HepG2 (cell line): ENCODE data around the gene ATP9B. TPM values are rescaled to one million over a fixed set of nuclear protein-coding genes. Genes with fewer than 3 reads are reported as not detected.

Experiments
- ATAC-seq: fragments of 200-7000 bp; cut with Tn5 transposase; 3 replicates; pipeline ENCODE4 v1.9.1; 2020; ENCODE audit warnings: mild to moderate bottlenecking, moderate library complexity
- BruUV-seq: library from RNA; stranded (reverse); fragments of 400-500 nt; replicated peaks from 2 replicates; lab custom pipeline; 2021; lab: Mats Ljungman, UMichigan
- CTCF ChIA-PET: fragments of 300-600 bp; formaldehyde crosslinking; extraction: SDS; loops from one replicate; lab custom pipeline; 2021; ENCODE audit warnings: low total read pairs, inconsistent platforms, low intra/inter-chr PET ratio; lab: Yijun Ruan, JAX
- POLR2A ChIA-PET: fragments of 350-600 bp; sonication (Branson Sonifier 250); formaldehyde crosslinking; loops from one replicate; lab custom pipeline; 2020; ENCODE audit warnings: antibody characterized with exemption, inconsistent platforms; lab: Yijun Ruan, JAX
- DNase-seq: peaks from one replicate; pipeline ENCODE4 v3.0.0-alpha.2; 2015; ENCODE audit warnings: low spot score
- FAIRE-seq: peaks from 3 replicates; lab custom pipeline; 2011; peaks lifted over from hg19 to GRCh38; lab: Jason Lieb, UNC
- H2AFZ ChIP-seq: one replicate; pipeline ENCODE4 v1.6.1; 2011; ENCODE audit warnings: low read length, inconsistent platforms
- H3K27ac ChIP-seq: fragments of 300-600 bp; 3 replicates; pipeline ENCODE4 v1.8.0; 2011; ENCODE audit warnings: mixed run types, mild to moderate bottlenecking, mixed read lengths, low read length, inconsistent platforms; ENCODE audit not compliant: insufficient read depth; ENCODE audit errors: extremely low read length
- H3K27me3 ChIP-seq, 2 experiments: fragments of 200-600 bp in 1 of 2; 2 replicates in 1 of 2; 3 replicates in 1 of 2; pipeline versions ENCODE4 v1.6.0 to v1.8.0; 2011; ENCODE audit warnings: low read length in 2 of 2, mild to moderate bottlenecking in 2 of 2, moderate library complexity in 2 of 2, inconsistent platforms in 1 of 2; ENCODE audit not compliant: insufficient read depth in 2 of 2, control insufficient read depth in 1 of 2
- H3K36me3 ChIP-seq, 2 experiments: fragments of 200-600 bp in 1 of 2; replicated peaks in 1 of 2; 2 replicates in 1 of 2; 3 replicates in 1 of 2; pipeline versions ENCODE4 v1.5.1 to v1.8.0; 2011; ENCODE audit warnings: low read length in 2 of 2, inconsistent platforms in 1 of 2; ENCODE audit not compliant: insufficient read depth in 2 of 2, control insufficient read depth in 1 of 2
- H3K4me1 ChIP-seq: 2 replicates; pipeline ENCODE4 v1.5.1; 2012; ENCODE audit warnings: low read length, inconsistent platforms; ENCODE audit not compliant: insufficient read depth
- H3K4me2 ChIP-seq: 2 replicates; pipeline ENCODE4 v1.6.0; 2011; ENCODE audit warnings: low read depth, low read length, inconsistent platforms
- H3K4me3 ChIP-seq, 3 experiments: fragments of 200-600 bp in 1 of 3; sonication (generic), shearing (Covaris generic) in 1 of 3; replicated peaks in 1 of 3; 2 replicates each; pipeline ENCODE4 v1.5.1; 2011 to 2016; ENCODE audit warnings: low read length in 3 of 3, inconsistent platforms in 2 of 3, low read depth in 2 of 3, mild to moderate bottlenecking in 2 of 3, control low read depth in 1 of 3, mixed read lengths in 1 of 3; ENCODE audit not compliant: insufficient read depth in 1 of 3
- H3K79me2 ChIP-seq: one replicate; pipeline ENCODE4 v1.6.1; 2011; ENCODE audit warnings: low read length, inconsistent platforms; ENCODE audit not compliant: insufficient read depth
- H3K9ac ChIP-seq: 2 replicates; pipeline ENCODE4 v1.6.0; 2011; ENCODE audit warnings: mild to moderate bottlenecking, low read depth, low read length, inconsistent platforms; ENCODE audit not compliant: insufficient read depth
- H3K9me3 ChIP-seq: 2 replicates; pipeline ENCODE4 v1.5.1; 2012; ENCODE audit warnings: mild to moderate bottlenecking, low read length
- H4K20me1 ChIP-seq: 2 replicates; pipeline ENCODE4 v1.6.0; 2011; ENCODE audit warnings: inconsistent platforms, mild to moderate bottlenecking, low read length, moderate library complexity; ENCODE audit not compliant: insufficient read depth
- PHF5A ChIP-seq: IDR thresholded peaks from one replicate; pipeline ENCODE4 v1.6.1; 2018; ENCODE audit warnings: low read depth, missing genetic modification reagents; ENCODE audit not compliant: unreplicated experiment
- SRSF9 ChIP-seq: fragments of 200-400 bp; formaldehyde crosslinking; IDR thresholded peaks from 2 replicates; pipeline ENCODE4 v1.6.1; 2018; ENCODE audit warnings: borderline replicate concordance, mild to moderate bottlenecking, low read depth, low read length; ENCODE audit not compliant: insufficient read depth, poor library complexity, severe bottlenecking
- STAT5B ChIP-seq: sonication (generic); formaldehyde crosslinking; IDR thresholded peaks from 2 replicates; pipeline ENCODE4 v1.4.0; 2020; ENCODE audit warnings: missing genetic modification reagents
- ZFAT ChIP-seq: sonication (generic); formaldehyde crosslinking; conservative IDR thresholded peaks from 2 replicates; pipeline ENCODE4 v1.8.1; 2023; ENCODE audit warnings: missing genetic modification reagents, inconsistent platforms
- ZFY ChIP-seq: sonication (generic); formaldehyde crosslinking; IDR thresholded peaks from 2 replicates; pipeline ENCODE4 v1.4.0; 2020; ENCODE audit warnings: missing genetic modification reagents
- ZNF10 ChIP-seq: sonication (generic); formaldehyde crosslinking; IDR thresholded peaks from 2 replicates; pipeline ENCODE4 v1.4.0; 2020; ENCODE audit warnings: mild to moderate bottlenecking, low read depth, missing genetic modification reagents, borderline replicate concordance
- WGBS: methylation state at CpG from one replicate; pipeline ENCODE4 v1.1.6; 2017; ENCODE audit warnings: low lambda C conversion rate; 5-methylcytosine and 5-hydroxymethylcytosine counted together
- in situ Hi-C: cut with HindIII; loops from 2 replicates; pipeline ENCODE4 v1.10.0; 2017; ENCODE audit warnings: low pct_unique_long_range_greater_than_20kb; ENCODE audit not compliant: extremely low pct_ligation_motif_present
- intact Hi-C: fragments of 100-400 bp; cut with micrococcal nuclease; formaldehyde crosslinking; loops from one replicate; pipeline ENCODE4 v1.10.0; 2022; ENCODE audit not compliant: unreplicated experiment
- polyA plus RNA-seq, 8 experiments: library from polyadenylated mRNA; depleted of rRNA in 3 of 8; stranded (reverse) in 7 of 8; unstranded in 1 of 8; fragments of >200 nt; fragmentation: Illumina TruSeq in 4 of 8; extraction: Trizol in 4 of 8; gene quantifications; 2 replicates each; pipeline versions ENCODE4 v1.2.1 to v1.2.3, GENCODE V29; 2011 to 2016; ENCODE audit warnings: low read depth in 4 of 8, missing spikeins in 1 of 8, mixed read lengths in 1 of 8; ENCODE audit not compliant: insufficient read depth in 1 of 8
- total RNA-seq, 5 experiments: library from RNA; depleted of rRNA; stranded (reverse); fragments of >200 nt; fragmentation: Illumina TruSeq; extraction: Trizol; gene quantifications; 2 replicates each; pipeline ENCODE4 v1.2.3, GENCODE V29; 2016; ENCODE audit warnings: low read depth in 1 of 5
- TF ChIP-seq, protein P1 (sequence below): sonication (generic); formaldehyde crosslinking; IDR thresholded peaks from 2 replicates; pipeline ENCODE4 v1.4.0; 2020; ENCODE audit warnings: missing genetic modification reagents, mild to moderate bottlenecking, borderline replicate concordance
- TF ChIP-seq, protein P2 (sequence below): sonication (generic); formaldehyde crosslinking; IDR thresholded peaks from 2 replicates; pipeline ENCODE4 v1.4.0; 2020; ENCODE audit warnings: missing genetic modification reagents

Gene ATP9B
- total and polyA plus RNA-seq, 2 of the 13 experiments (the other 11 are each of a cell fraction or from before 2014, with no cell fraction given) = 10.8 to 11.3 TPM

DNA sequence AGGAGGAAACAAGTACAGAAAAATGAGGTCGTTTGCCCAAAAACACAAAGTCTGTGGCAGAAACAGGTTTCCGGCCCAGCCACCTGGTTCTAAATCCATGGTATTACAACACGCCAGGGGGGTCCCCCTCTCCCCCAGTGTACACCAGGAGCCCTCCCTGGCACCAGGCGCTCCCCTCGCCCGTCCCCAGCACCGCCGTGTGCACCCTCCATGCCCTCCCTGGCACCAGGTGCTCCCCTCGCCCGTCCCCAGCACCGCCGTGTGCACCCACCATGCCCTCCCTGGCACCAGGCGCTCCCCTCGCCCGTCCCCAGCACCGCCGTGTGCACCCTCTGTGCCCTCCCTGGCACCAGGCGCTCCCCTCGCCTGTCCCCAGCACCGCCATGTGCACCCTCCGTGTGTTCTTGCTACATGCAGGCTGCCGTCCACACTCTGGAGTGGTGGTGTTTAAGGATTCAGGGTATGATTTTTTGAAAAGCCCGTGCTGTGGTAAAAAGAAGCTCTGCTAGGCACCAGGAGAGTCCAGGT is 266.7 kb downstream of the ATP9B start:
- DNase-seq (no peak), FAIRE-seq (no peak), ATAC-seq (no peak)
- CTCF ChIA-PET = no interaction called here
- no peaks in the 10 kb centered on the region for H3K27me3 ChIP-seq
- no peaks in the 10 kb centered on the region for H3K9me3 ChIP-seq
- no peak for TF ChIP-seq PHF5A (CRISPR knock-in tag)
- TF ChIP-seq ZNF10 (CRISPR knock-in tag) = no peak
- no peak for TF ChIP-seq ZFY (CRISPR knock-in tag)
- no peak for TF ChIP-seq ZFAT (CRISPR knock-in tag)
- no peak for TF ChIP-seq SRSF9
- no peaks in the 10 kb centered on the region for H3K79me2 ChIP-seq
- H2AFZ ChIP-seq = no peak overlapping the region
- BruUV-seq = no TSS peak
- H3K4me1 ChIP-seq = no peaks in the 10 kb centered on the region
- 96% methylated on average over 23 of the region's 23 CpGs for WGBS
- H4K20me1 ChIP-seq = no peaks in the 10 kb centered on the region
- in situ Hi-C loops (no loop called here), intact Hi-C loops (no loop called here)
- no peak overlapping the region for H3K4me3 ChIP-seq
- H3K4me2 ChIP-seq = no peak overlapping the region
- no peak overlapping the region for H3K9ac ChIP-seq
- POLR2A ChIA-PET = no interaction called here
- peaks cover 1 to 7% of the 10 kb centered on the region in 2 experiments; a peak in 4 of 5 replicates for H3K36me3 ChIP-seq
- H3K27ac ChIP-seq = no peak overlapping the region

DNA sequence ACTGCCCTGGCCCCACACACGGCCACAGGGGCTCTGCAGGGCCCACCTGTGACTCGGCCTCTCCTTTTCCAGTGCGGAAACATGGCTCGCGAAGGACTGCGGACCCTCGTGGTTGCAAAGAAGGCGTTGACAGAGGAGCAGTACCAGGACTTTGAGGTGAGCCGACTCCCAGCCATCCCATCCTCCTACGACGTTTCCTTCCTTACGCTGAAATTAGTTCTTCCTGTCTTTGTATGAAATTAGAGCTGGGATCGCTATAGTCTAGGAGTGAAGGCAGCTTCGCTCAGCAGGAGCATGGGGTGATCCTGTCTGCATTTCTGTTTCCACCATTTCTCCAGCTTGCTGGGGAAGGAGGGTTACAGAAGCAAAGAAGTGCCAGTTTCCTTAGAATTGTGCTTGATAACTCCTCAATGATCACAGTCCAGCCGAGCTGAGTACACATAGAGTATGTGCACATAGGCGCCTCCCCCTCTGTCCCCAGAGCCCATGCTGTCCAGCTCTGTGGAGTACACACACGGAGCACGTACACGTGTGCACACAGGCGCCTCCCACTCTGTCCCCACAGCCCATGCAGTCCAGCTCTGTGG is 267.5 kb downstream of the ATP9B start:
- ATAC-seq (no peak), DNase-seq (no peak), FAIRE-seq (no peak)
- Histone ChIP-seq H2AFZ (no peak overlapping the region), H3K9me3 (no peaks in the 10 kb centered on the region), H3K27me3 (no peaks in the 10 kb centered on the region), H3K4me2 (no peak overlapping the region), H3K9ac (no peak overlapping the region), H3K4me1 (no peaks in the 10 kb centered on the region), H4K20me1 (no peaks in the 10 kb centered on the region), H3K36me3 (peaks cover 1 to 3% of the 10 kb centered on the region in 2 experiments; a peak in 4 of 5 replicates), H3K27ac (no peak overlapping the region), H3K79me2 (no peaks in the 10 kb centered on the region), H3K4me3 (no peak overlapping the region)
- ChIA-PET CTCF (no interaction called here), POLR2A (no interaction called here)
- 96% methylated on average over 16 of the region's 20 CpGs for WGBS
- intact Hi-C loops = no loop called here
- BruUV-seq = no TSS peak
- in situ Hi-C loops = no loop called here
- TF ChIP-seq, protein P1, sequence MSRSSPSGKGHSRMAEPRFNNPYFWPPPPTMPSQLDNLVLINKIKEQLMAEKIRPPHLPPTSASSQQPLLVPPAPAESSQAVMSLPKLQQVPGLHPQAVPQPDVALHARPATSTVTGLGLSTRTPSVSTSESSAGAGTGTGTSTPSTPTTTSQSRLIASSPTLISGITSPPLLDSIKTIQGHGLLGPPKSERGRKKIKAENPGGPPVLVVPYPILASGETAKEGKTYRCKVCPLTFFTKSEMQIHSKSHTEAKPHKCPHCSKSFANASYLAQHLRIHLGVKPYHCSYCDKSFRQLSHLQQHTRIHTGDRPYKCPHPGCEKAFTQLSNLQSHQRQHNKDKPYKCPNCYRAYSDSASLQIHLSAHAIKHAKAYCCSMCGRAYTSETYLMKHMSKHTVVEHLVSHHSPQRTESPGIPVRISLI (CRISPR knock-in tag) = no peak
- no peak for TF ChIP-seq STAT5B (CRISPR knock-in tag)
- TF ChIP-seq, protein P2, sequence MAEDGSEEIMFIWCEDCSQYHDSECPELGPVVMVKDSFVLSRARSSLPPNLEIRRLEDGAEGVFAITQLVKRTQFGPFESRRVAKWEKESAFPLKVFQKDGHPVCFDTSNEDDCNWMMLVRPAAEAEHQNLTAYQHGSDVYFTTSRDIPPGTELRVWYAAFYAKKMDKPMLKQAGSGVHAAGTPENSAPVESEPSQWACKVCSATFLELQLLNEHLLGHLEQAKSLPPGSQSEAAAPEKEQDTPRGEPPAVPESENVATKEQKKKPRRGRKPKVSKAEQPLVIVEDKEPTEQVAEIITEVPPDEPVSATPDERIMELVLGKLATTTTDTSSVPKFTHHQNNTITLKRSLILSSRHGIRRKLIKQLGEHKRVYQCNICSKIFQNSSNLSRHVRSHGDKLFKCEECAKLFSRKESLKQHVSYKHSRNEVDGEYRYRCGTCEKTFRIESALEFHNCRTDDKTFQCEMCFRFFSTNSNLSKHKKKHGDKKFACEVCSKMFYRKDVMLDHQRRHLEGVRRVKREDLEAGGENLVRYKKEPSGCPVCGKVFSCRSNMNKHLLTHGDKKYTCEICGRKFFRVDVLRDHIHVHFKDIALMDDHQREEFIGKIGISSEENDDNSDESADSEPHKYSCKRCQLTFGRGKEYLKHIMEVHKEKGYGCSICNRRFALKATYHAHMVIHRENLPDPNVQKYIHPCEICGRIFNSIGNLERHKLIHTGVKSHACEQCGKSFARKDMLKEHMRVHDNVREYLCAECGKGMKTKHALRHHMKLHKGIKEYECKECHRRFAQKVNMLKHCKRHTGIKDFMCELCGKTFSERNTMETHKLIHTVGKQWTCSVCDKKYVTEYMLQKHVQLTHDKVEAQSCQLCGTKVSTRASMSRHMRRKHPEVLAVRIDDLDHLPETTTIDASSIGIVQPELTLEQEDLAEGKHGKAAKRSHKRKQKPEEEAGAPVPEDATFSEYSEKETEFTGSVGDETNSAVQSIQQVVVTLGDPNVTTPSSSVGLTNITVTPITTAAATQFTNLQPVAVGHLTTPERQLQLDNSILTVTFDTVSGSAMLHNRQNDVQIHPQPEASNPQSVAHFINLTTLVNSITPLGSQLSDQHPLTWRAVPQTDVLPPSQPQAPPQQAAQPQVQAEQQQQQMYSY (CRISPR knock-in tag) = no peak
